Lower lobe of right lung (tissue), 2 donors: ENCODE results near the gene GLIPR1L1. TPM values are rescaled to one million over a fixed set of nuclear protein-coding genes. Genes with fewer than 3 reads are reported as not detected.
"Not testable (repeated sequence)": the region's sequence is repeated elsewhere in the genome, so short reads cannot be mapped to it uniquely, and the experiment has no call there.

Source experiments
- ATAC-seq, 2 donors: fragments of 200-7000 bp; cut with Tn5 transposase; one replicate each; pipeline ENCODE4 v1.9.1; 2020 to 2022; ENCODE audit warnings: mild to moderate bottlenecking in 2 of 2, moderate library complexity in 2 of 2
- DNase-seq: peaks from one replicate; pipeline ENCODE4 v3.0.0-alpha.2; 2020
- H3K27ac ChIP-seq: fragments of 200-600 bp; one replicate; pipeline ENCODE4 v1.8.0; 2022
- H3K27me3 ChIP-seq: fragments of 200-600 bp; one replicate; pipeline ENCODE4 v1.8.0; 2022; ENCODE audit warnings: low read depth
- H3K36me3 ChIP-seq: fragments of 200-600 bp; one replicate; pipeline ENCODE4 v1.8.0; 2022; ENCODE audit warnings: mild to moderate bottlenecking
- H3K4me1 ChIP-seq: fragments of 200-600 bp; one replicate; pipeline ENCODE4 v1.8.0; 2022
- H3K4me3 ChIP-seq: fragments of 200-600 bp; one replicate; pipeline ENCODE4 v1.8.0; 2022; ENCODE audit warnings: mild to moderate bottlenecking
- H3K9me3 ChIP-seq: fragments of 200-600 bp; one replicate; pipeline ENCODE4 v1.8.0; 2022
- intact Hi-C: fragments of 100-400 bp; cut with DNase I; formaldehyde crosslinking; loops from one replicate; pipeline ENCODE4 v1.11.0; 2022
- total RNA-seq: library from RNA; stranded (reverse); fragmentation: NEBNext Ultra II Directional; extraction: Animal tissue kit (Norgen Biotek cat#: 25700); gene quantifications from one replicate; pipeline ENCODE4 v1.2.1, GENCODE V29; 2021
- TF ChIP-seq, protein P1 (sequence below): fragments of 200-600 bp; IDR thresholded peaks from one replicate; pipeline ENCODE4 v1.8.0; 2022; ENCODE audit warnings: antibody characterized with exemption, mild to moderate bottlenecking
- donor health status: DM: no; HTN: yes; CAD: no; lungs with severe emphysema.

GLIPR1L1 gene
- total RNA-seq, 1 donor from 2014 or later = not detected

DNA sequence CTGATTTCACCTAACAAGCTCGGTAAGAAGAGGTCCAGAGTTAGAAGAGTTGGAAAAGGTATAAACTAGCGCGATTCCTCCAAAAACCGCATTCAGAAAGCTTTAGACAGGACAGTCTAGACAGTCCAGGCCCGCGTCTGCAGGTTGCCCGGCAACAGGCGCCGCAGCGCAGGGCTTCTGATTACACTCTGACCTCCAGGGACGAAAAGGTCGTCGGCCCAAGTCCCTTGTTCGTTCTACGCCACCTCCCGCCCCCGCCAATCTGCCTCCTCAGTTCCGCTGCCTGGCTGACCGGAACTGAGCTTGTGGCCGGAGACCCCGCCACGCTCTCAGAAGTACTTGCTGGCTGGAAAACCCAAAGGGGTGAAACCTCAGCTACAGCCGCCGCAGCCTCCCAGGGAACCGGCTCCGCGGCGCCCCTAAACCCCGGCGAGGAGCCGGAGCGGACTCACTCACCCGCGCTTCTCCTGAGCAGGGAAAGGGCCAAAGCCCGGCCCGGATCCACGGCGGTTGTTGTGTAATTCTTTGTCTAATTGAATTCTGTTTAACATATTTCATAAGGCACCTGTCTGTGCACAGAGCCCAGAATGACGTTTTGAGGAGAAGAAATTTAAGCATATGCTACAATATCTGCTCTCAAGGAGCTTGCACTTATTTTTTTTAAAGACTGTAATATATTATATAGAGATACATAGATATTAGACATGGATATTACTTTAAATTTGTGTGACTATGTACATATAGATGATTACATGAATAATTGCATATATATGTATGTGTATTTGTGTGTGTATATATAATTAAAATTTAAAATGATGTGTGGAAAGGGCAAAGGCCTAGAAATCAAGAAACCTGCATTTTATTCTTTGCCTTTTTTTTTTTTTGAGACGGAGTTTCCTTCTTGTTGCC is 4.3 kb upstream of the GLIPR1L1 start, which contains the start of gene CAPS2:
Gene CAPS2, minus strand, starts transcription at position 407 of the 909 bp plus-strand sequence. CDS start 3,826 bp downstream, outside the sequence.
- TF ChIP-seq, protein P1, sequence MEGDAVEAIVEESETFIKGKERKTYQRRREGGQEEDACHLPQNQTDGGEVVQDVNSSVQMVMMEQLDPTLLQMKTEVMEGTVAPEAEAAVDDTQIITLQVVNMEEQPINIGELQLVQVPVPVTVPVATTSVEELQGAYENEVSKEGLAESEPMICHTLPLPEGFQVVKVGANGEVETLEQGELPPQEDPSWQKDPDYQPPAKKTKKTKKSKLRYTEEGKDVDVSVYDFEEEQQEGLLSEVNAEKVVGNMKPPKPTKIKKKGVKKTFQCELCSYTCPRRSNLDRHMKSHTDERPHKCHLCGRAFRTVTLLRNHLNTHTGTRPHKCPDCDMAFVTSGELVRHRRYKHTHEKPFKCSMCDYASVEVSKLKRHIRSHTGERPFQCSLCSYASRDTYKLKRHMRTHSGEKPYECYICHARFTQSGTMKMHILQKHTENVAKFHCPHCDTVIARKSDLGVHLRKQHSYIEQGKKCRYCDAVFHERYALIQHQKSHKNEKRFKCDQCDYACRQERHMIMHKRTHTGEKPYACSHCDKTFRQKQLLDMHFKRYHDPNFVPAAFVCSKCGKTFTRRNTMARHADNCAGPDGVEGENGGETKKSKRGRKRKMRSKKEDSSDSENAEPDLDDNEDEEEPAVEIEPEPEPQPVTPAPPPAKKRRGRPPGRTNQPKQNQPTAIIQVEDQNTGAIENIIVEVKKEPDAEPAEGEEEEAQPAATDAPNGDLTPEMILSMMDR = no peak
- DNase-seq (peak; percentile 89), ATAC-seq (peak; percentile 97 to 98)
- H3K27ac ChIP-seq = peak within 1 kb of the TSS; percentile 67
- intact Hi-C loops = no loop called here
- H3K4me3 ChIP-seq = peak within 1 kb of the TSS; percentile 63
- no peaks in the 10 kb centered on the region for H3K9me3 ChIP-seq
- no peaks in the 10 kb centered on the region for H3K27me3 ChIP-seq
- no peaks in the 10 kb centered on the region for H3K36me3 ChIP-seq
- peaks cover 8% of the 10 kb centered on the region for H3K4me1 ChIP-seq

DNA sequence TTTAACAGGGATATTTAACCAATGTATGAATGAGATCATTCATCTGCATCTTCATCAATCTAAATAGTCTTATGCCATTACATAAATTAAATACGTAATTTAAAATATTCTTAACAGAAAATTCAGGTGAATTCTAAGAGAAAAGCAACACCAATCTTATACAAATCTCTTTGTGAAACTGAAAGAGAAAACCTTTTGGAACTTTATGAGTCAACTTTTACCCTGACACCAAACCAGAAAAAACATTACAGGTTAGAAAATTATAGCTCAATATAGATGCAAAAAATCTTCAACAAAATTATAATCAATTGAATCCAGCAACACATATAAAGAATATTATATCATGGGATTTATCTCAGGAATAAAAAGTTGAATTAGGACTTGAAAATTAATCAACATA is 3.4 kb downstream of the GLIPR1L1 start:
- Histone ChIP-seq H3K4me1 (peaks cover 8% of the 10 kb centered on the region), H3K36me3 (no peaks in the 10 kb centered on the region), H3K4me3 (no peak overlapping the region), H3K27me3 (no peaks in the 10 kb centered on the region), H3K9me3 (no peaks in the 10 kb centered on the region), H3K27ac (no peak overlapping the region)
- DNase-seq = no peak
- ATAC-seq = no peak
- intact Hi-C loops = no loop called here
- TF ChIP-seq, protein P1 = no peak

DNA sequence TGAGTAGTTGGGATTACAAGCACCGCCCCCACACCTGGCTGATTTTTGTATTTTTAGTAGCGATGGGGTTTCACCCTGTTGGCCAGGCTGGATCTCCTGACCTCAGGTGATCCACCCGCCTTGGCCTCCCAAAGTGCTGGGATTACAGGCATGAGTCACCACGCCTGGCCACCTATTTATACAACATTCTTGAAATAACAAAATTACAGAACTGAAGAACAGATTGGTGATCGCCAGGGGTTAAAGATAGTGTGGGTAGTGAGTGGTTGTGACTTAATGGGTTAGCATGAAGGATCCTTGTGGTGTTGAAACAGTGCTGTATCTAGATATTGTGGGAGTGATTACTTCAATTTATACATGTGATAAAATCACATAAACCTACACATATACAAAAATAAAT is 7.4 kb downstream of the GLIPR1L1 start:
- Histone ChIP-seq H3K36me3 (no peaks in the 10 kb centered on the region), H3K27me3 (no peaks in the 10 kb centered on the region), H3K9me3 (no peaks in the 10 kb centered on the region), H3K27ac (no peak overlapping the region), H3K4me1 (no peaks in the 10 kb centered on the region), H3K4me3 (no peak overlapping the region)
- DNase-seq (no peak), ATAC-seq (no peak)
- TF ChIP-seq, protein P1 = no peak
- intact Hi-C loops = no loop called here

DNA sequence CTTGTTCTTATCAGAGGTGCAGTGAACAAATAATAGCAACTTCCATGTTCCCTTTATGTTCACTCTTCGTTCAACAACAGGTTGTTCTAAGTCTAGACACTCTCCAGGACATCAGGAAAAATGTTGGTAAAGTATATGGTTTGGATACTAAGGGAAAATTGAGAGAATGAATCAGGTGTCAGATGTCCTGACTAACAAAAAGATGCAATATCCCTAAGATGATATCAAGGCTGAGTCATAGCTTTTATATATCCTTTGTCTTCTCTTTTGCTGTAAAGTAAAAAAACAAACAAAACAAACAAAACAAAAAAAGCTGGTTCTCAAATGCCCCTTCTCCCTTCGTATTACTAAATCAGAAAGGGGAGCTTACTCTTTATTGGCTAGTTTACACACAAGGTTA is 11.1 kb downstream of the GLIPR1L1 start:
- intact Hi-C loops = no loop called here
- no peaks in the 10 kb centered on the region for H3K27me3 ChIP-seq
- TF ChIP-seq, protein P1 = no peak
- no peaks in the 10 kb centered on the region for H3K36me3 ChIP-seq
- H3K4me3 ChIP-seq = no peak overlapping the region
- H3K4me1 ChIP-seq = no peaks in the 10 kb centered on the region
- H3K27ac ChIP-seq = no peak overlapping the region
- DNase-seq (no peak), ATAC-seq (no peak)
- no peaks in the 10 kb centered on the region for H3K9me3 ChIP-seq

DNA sequence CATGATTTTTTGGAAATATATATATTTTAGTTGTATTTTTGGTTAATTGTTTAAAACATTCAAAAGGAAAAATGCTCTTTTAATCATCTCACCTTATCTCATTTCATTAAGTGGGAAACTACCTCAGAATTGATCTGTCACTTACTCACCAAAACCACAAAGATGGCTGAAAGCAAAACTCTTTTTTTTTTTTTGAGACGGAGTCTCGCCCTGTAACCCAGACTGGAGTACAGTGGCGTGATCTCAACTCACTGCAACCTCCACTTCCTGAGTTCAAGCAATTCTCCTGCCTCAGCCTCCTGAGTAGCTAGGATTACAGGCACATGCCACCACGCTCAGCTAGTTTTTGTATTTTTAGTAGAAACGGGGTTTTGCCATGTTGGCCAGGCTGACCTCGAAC is 11.7 kb downstream of the GLIPR1L1 start:
- H3K36me3 ChIP-seq, H3K4me1 ChIP-seq, H3K4me3 ChIP-seq, DNase-seq, H3K9me3 ChIP-seq, ATAC-seq, intact Hi-C loops, H3K27me3 ChIP-seq, H3K27ac ChIP-seq: not testable (repeated sequence)

DNA sequence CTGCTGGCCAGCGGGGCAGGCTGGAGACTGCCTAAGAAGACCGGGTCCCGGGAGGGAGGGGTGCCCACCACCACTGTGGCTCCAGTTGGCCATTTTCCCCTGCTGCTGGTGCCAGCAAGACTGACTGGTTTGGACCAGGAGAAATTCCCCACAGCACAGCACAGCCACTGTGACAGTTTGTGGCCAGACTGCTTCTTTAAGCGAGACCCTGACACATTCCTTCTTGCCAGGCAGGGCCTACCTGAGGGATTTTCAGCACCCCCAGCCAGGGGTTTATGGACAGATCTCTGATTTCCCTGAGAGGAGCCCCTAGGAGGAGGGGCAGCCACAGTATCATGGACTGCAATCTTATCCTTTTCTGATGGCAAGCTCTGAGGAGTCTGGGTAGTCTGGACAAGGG is 15.5 kb downstream of the GLIPR1L1 start:
- no peak overlapping the region for H3K27ac ChIP-seq
- no peaks in the 10 kb centered on the region for H3K36me3 ChIP-seq
- no peak overlapping the region for H3K4me3 ChIP-seq
- H3K9me3 ChIP-seq = peaks cover 8% of the 10 kb centered on the region
- no peaks in the 10 kb centered on the region for H3K4me1 ChIP-seq
- TF ChIP-seq, protein P1 = no peak
- DNase-seq (no peak), ATAC-seq (no peak)
- intact Hi-C loops = no loop called here
- H3K27me3 ChIP-seq = no peaks in the 10 kb centered on the region
